Measurements from ENCODE around the gene STUM.

DNA sequence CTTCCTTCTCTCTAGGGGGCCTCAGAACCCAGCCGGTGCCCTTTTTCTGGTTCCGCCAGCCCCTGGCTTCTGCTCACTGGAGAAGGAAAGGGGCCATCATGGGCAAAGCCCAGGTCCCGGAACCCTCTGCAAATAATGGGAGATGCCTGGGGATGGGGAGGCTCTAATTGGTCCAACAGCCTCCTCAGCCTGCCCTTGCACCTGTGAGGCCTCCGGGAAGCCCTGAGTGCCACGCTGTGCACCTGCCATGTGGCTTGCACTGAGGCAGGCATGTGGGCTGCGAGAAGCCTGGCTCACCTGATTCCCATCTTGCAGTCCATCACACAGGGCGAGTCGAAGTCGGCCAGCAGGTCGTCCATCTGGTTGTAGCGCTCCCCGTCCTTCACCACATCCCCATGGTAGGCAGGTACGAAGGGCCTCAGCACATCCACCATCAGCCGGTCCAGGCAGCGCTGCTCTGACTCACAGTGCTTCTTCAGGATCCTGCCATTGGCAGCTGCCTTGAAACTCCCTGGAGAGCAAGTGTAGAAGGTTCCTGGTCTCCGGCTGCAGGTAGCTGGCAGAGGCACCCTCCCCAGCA is 98.4 kb downstream of the STUM start:
- TF ChIP-seq, protein P1, sequence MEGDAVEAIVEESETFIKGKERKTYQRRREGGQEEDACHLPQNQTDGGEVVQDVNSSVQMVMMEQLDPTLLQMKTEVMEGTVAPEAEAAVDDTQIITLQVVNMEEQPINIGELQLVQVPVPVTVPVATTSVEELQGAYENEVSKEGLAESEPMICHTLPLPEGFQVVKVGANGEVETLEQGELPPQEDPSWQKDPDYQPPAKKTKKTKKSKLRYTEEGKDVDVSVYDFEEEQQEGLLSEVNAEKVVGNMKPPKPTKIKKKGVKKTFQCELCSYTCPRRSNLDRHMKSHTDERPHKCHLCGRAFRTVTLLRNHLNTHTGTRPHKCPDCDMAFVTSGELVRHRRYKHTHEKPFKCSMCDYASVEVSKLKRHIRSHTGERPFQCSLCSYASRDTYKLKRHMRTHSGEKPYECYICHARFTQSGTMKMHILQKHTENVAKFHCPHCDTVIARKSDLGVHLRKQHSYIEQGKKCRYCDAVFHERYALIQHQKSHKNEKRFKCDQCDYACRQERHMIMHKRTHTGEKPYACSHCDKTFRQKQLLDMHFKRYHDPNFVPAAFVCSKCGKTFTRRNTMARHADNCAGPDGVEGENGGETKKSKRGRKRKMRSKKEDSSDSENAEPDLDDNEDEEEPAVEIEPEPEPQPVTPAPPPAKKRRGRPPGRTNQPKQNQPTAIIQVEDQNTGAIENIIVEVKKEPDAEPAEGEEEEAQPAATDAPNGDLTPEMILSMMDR (IDR thresholded peaks at IDR 0.05): no peak
- TF ChIP-seq POLR2A (IDR thresholded peaks at IDR 0.05): no peak

All from right lobe of liver (tissue), 4 donors.